ENCODE data around the gene SELENOW.

SELENOW gene

GRCh38 chr19:47819858-47820257 is 41.4 kb downstream of the SELENOW start:
- no peak for TF ChIP-seq ZNF274 (IDR thresholded peaks at IDR 0.05; ENCODE audit: low read depth, low read length)
- no peak overlapping the region for H3K4me3 ChIP-seq (ENCODE audit: low read length)

- H3K4me3 ChIP-seq (ENCODE audit: low read length), result no peak overlapping the region
- TF ChIP-seq ZNF274 (IDR thresholded peaks at IDR 0.05; ENCODE audit: low read depth, low read length), result no peak
Observed at GRCh38 chr19:47820410-47820809, 41.9 kb downstream of the SELENOW start.

- no peak within 1 kb of the TSS for H3K4me3 ChIP-seq (ENCODE audit: low read length)
- TF ChIP-seq ZNF274 (IDR thresholded peaks at IDR 0.05; ENCODE audit: low read depth, low read length), result no peak
Observed at GRCh38 chr19:47821460-47822020, 43.0 kb downstream of the SELENOW start, which contains the start of gene CRX. TSS of gene CRX (plus strand) at chr19:47821937. CDS start at chr19:47834444, 12,507 bp downstream.

- TF ChIP-seq ZNF274 (IDR thresholded peaks at IDR 0.05; ENCODE audit: low read depth, low read length), result no peak
- H3K4me3 ChIP-seq (ENCODE audit: low read length), result no peak overlapping the region
Observed at GRCh38 chr19:47824396-47824795, 45.9 kb downstream of the SELENOW start.

- H3K4me3 ChIP-seq (ENCODE audit: low read length), result no peak overlapping the region
- TF ChIP-seq ZNF274 (IDR thresholded peaks at IDR 0.05; ENCODE audit: low read depth, low read length), result no peak
Observed at GRCh38 chr19:47826800-47827199, 48.3 kb downstream of the SELENOW start.

GRCh38 chr19:47832723-47833122 is 54.2 kb downstream of the SELENOW start:
- no peak overlapping the region for H3K4me3 ChIP-seq (ENCODE audit: low read length)
- TF ChIP-seq ZNF274 (IDR thresholded peaks at IDR 0.05; ENCODE audit: low read depth, low read length), result no peak
